ENCODE data around the gene KLHL29. TPM values are rescaled to one million over a fixed set of nuclear protein-coding genes. Genes with fewer than 3 reads are reported as not detected.

Gene KLHL29
- total RNA-seq, 1 experiment from 2014 or later = 2.4 TPM

- Mint-ChIP-seq H3K4me1 (no peaks in the 10 kb centered on the region), H3K36me3 (ENCODE audit: insufficient read depth in 1 of 3, low read depth in 3 of 3) (no peaks in the 10 kb centered on the region; a peak in 1 of 7 replicates), H3K4me3 (no peak overlapping the region), H3K9me3 (no peaks in the 10 kb centered on the region), H3K27me3 (ENCODE audit: low read depth) (peaks cover 4% of the 10 kb centered on the region), H3K27ac (no peak overlapping the region)
- no peak overlapping the region for H3K4ac ChIP-seq (ENCODE audit: low read depth, low read length)
- H3K9ac ChIP-seq (ENCODE audit: extremely low read depth, insufficient read length, low read length) = no peak overlapping the region
- no peaks in the 10 kb centered on the region for H3K23me2 ChIP-seq (ENCODE audit: insufficient read length, low read depth, low read length, poor library complexity, severe bottlenecking)
- no peak for DNase-seq
- no peak overlapping the region for H3K18ac ChIP-seq (ENCODE audit: insufficient read length, low read depth, low read length)
- no peak overlapping the region for H3K14ac ChIP-seq (ENCODE audit: insufficient read depth, low read length)
- H3T11ph ChIP-seq (ENCODE audit: low read length) = no peak overlapping the region
- no CpG with 5 or more reads among the region's 7 CpGs for WGBS (ENCODE audit: extremely low coverage, insufficient read length, low lambda C conversion rate)
- no peak overlapping the region for H4K5ac ChIP-seq (ENCODE audit: insufficient read length, low read depth, low read length)
- H2BK15ac ChIP-seq (ENCODE audit: low read depth, low read length) = no peak overlapping the region
- no peak overlapping the region for H2BK12ac ChIP-seq (ENCODE audit: insufficient read length, low read depth, low read length)
- no peaks in the 10 kb centered on the region for H3K79me1 ChIP-seq (ENCODE audit: insufficient read depth, low read depth, low read length, poor library complexity, severe bottlenecking)
- H2BK5ac ChIP-seq (ENCODE audit: insufficient read length, low read length) = no peak overlapping the region
- H3K23ac ChIP-seq (ENCODE audit: insufficient read length, low read depth, low read length) = no peak overlapping the region
- no peak overlapping the region for H2BK20ac ChIP-seq (ENCODE audit: low read depth, low read length, poor library complexity, severe bottlenecking)
- H2AK5ac ChIP-seq (ENCODE audit: insufficient read length, low read length) = no peak overlapping the region
- no peak overlapping the region for H2BK120ac ChIP-seq (ENCODE audit: low read depth, low read length, poor library complexity, severe bottlenecking)
- no peaks in the 10 kb centered on the region for H3K79me2 ChIP-seq (ENCODE audit: insufficient read depth, low read length)
- no peaks in the 10 kb centered on the region for H3K4me1 ChIP-seq (ENCODE audit: insufficient read depth, low read length)
- no peak overlapping the region for H3K4me2 ChIP-seq (ENCODE audit: insufficient read depth, insufficient read length, low read length)
- H3K27ac ChIP-seq (ENCODE audit: insufficient read length, low read depth, low read length) = no peak overlapping the region
- H2AFZ ChIP-seq (ENCODE audit: low read length) = no peak overlapping the region
- TF ChIP-seq CTCF (conservative IDR thresholded peaks at IDR 0.05) = no peak
- no peak overlapping the region for H4K91ac ChIP-seq (ENCODE audit: insufficient read length, low read depth, low read length)
- H3K9me3 ChIP-seq (ENCODE audit: control insufficient read depth, low read depth, low read length) = no peaks in the 10 kb centered on the region
- H4K8ac ChIP-seq (replicated peaks; ENCODE audit: insufficient read length, low read depth, low read length) = no peak overlapping the region
- H3K56ac ChIP-seq (ENCODE audit: insufficient read length, low read depth, low read length) = no peak overlapping the region
- H3K27me3 ChIP-seq (ENCODE audit: insufficient read depth, low read length) = no peaks in the 10 kb centered on the region
- H4K20me1 ChIP-seq (ENCODE audit: control insufficient read depth, insufficient read depth, insufficient read length) = no peaks in the 10 kb centered on the region
Observed at GRCh38 chr2:23657934-23658333, 273.0 kb downstream of the KLHL29 start.
